HepG2 (cell line): ENCODE measurements around the gene ZMYND8. TPM values are rescaled to one million over a fixed set of nuclear protein-coding genes. Genes with fewer than 3 reads are reported as not detected.

Experiments used
- CREM ChIP-seq, 2 experiments: sonication (generic) in 1 of 2; formaldehyde crosslinking in 1 of 2; IDR thresholded peaks; 2 replicates each; pipeline versions ENCODE4 v1.4.0 to v1.6.1; 2016 to 2020; ENCODE audit warnings: antibody characterized with exemption in 1 of 2, mild to moderate bottlenecking in 1 of 2, missing genetic modification reagents in 1 of 2
- ELF3 ChIP-seq: IDR thresholded peaks from 2 replicates; pipeline ENCODE4 v1.6.1; 2016; ENCODE audit warnings: missing genetic modification reagents, missing compliant biosample characterization
- SALL2 ChIP-seq: sonication (generic); formaldehyde crosslinking; IDR thresholded peaks from 2 replicates; pipeline ENCODE4 v1.8.1; 2023; ENCODE audit warnings: mild to moderate bottlenecking, missing genetic modification reagents, inconsistent platforms
- ZHX1 ChIP-seq: sonication (generic); formaldehyde crosslinking; IDR thresholded peaks from 2 replicates; pipeline ENCODE4 v1.8.1; 2022; ENCODE audit warnings: low read depth, mild to moderate bottlenecking, missing genetic modification reagents
- ZNF251 ChIP-seq: sonication (generic); formaldehyde crosslinking; IDR thresholded peaks from 2 replicates; pipeline ENCODE4 v1.9.0; 2021; ENCODE audit warnings: mild to moderate bottlenecking, missing genetic modification reagents
- ZNF484 ChIP-seq: sonication (generic); formaldehyde crosslinking; IDR thresholded peaks from 2 replicates; pipeline ENCODE4 v1.5.1; 2020; ENCODE audit warnings: mild to moderate bottlenecking, low read depth, missing genetic modification reagents, borderline replicate concordance
- ZNF646 ChIP-seq: sonication (generic); formaldehyde crosslinking; IDR thresholded peaks from 2 replicates; pipeline ENCODE4 v1.9.0; 2021; ENCODE audit warnings: mild to moderate bottlenecking, missing genetic modification reagents
- ZSCAN30 ChIP-seq: sonication (generic); formaldehyde crosslinking; IDR thresholded peaks from 2 replicates; pipeline ENCODE4 v1.5.0; 2020; ENCODE audit warnings: mild to moderate bottlenecking, missing genetic modification reagents
- polyA plus RNA-seq, 8 experiments: library from polyadenylated mRNA; depleted of rRNA in 3 of 8; stranded (reverse) in 7 of 8; unstranded in 1 of 8; fragments of >200 nt; fragmentation: Illumina TruSeq in 4 of 8; extraction: Trizol in 4 of 8; gene quantifications; 2 replicates each; pipeline versions ENCODE4 v1.2.1 to v1.2.3, GENCODE V29; 2011 to 2016; ENCODE audit warnings: low read depth in 4 of 8, missing spikeins in 1 of 8, mixed read lengths in 1 of 8; ENCODE audit not compliant: insufficient read depth in 1 of 8
- total RNA-seq, 5 experiments: library from RNA; depleted of rRNA; stranded (reverse); fragments of >200 nt; fragmentation: Illumina TruSeq; extraction: Trizol; gene quantifications; 2 replicates each; pipeline ENCODE4 v1.2.3, GENCODE V29; 2016; ENCODE audit warnings: low read depth in 1 of 5
- TF ChIP-seq, protein P1 (sequence below): fragments of 450-650 bp; IDR thresholded peaks from 2 replicates; pipeline ENCODE4 v1.6.1; 2017
- TF ChIP-seq, protein P2 (sequence below): sonication (generic); formaldehyde crosslinking; conservative IDR thresholded peaks from 2 replicates; pipeline ENCODE4 v1.8.0; 2022; ENCODE audit warnings: mild to moderate bottlenecking, moderate library complexity, missing genetic modification reagents
- TF ChIP-seq, protein P3 (sequence below): IDR thresholded peaks from 2 replicates; pipeline ENCODE4 v1.6.1; 2018; ENCODE audit warnings: missing genetic modification reagents
- TF ChIP-seq, protein P4 (sequence below): sonication (generic); formaldehyde crosslinking; IDR thresholded peaks from 2 replicates; pipeline ENCODE4 v1.8.0; 2022; ENCODE audit warnings: missing genetic modification reagents, low read depth, mild to moderate bottlenecking, borderline replicate concordance

ZMYND8 gene
- total and polyA plus RNA-seq, 2 of the 13 experiments (the other 11 are each of a cell fraction or from before 2014, with no cell fraction given) = 53.9 to 84.7 TPM

DNA sequence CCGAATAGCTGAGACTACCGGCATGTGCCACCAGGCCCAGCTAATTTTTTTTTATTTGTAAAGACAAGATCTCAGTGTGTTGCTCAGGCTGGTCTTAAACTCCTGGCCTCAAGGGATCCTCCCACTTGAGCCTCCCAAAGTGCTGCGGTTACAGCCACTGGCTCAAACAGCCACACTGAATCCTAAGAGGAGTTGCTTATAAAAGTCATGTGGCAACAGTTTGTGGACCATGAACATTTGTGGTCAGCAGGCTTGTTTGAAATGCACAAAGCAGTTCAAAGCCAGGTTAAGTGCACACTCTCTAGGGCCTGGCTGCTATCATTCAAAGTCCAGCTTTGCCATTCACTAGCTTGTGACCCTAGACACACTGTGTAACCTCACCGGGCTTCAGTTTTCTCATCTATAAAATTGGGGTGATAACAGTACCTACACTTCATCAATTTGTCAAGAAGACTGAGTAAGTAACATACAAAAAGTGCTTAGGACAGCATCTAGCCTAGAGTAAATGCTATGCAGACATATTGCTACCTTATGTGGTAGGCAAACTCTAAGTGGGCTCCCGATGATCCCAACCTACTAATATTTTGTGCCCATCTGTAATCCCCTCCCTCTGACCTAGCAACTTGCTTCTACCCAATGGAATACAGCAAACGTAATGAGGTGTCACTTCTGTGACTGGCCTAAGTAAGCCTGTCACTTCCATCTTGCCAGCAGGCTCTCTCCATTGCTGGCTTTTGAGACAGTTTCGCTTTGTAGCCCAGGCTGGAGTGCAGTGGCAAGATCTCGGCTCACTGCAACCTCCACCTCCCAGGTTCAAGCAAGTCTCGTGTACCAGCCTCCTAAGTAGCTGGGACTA lies 122.9 kb downstream of the ZMYND8 start (continued):
- peak; percentile 93; the same call in 1 of the 2 replicates for TF ChIP-seq ZNF646 (CRISPR knock-in tag)
- TF ChIP-seq CREM (IDR thresholded peaks at IDR 0.05) = peak; percentile 87
- no peak for TF ChIP-seq CREM (CRISPR knock-in tag; IDR thresholded peaks at IDR 0.05)
- peak; percentile 69 for TF ChIP-seq ELF3 (CRISPR knock-in tag)
- TF ChIP-seq, protein P1, sequence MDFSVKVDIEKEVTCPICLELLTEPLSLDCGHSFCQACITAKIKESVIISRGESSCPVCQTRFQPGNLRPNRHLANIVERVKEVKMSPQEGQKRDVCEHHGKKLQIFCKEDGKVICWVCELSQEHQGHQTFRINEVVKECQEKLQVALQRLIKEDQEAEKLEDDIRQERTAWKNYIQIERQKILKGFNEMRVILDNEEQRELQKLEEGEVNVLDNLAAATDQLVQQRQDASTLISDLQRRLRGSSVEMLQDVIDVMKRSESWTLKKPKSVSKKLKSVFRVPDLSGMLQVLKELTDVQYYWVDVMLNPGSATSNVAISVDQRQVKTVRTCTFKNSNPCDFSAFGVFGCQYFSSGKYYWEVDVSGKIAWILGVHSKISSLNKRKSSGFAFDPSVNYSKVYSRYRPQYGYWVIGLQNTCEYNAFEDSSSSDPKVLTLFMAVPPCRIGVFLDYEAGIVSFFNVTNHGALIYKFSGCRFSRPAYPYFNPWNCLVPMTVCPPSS = no peak
- TF ChIP-seq ZNF251 (CRISPR knock-in tag) = no peak
- TF ChIP-seq, protein P2, sequence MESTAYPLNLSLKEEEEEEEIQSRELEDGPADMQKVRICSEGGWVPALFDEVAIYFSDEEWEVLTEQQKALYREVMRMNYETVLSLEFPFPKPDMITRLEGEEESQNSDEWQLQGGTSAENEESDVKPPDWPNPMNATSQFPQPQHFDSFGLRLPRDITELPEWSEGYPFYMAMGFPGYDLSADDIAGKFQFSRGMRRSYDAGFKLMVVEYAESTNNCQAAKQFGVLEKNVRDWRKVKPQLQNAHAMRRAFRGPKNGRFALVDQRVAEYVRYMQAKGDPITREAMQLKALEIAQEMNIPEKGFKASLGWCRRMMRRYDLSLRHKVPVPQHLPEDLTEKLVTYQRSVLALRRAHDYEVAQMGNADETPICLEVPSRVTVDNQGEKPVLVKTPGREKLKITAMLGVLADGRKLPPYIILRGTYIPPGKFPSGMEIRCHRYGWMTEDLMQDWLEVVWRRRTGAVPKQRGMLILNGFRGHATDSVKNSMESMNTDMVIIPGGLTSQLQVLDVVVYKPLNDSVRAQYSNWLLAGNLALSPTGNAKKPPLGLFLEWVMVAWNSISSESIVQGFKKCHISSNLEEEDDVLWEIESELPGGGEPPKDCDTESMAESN (CRISPR knock-in tag) = 0 out of 2 replicates have a peak, but pooled peaks have one; percentile 25
- no peak for TF ChIP-seq ZSCAN30
- TF ChIP-seq, protein P3, sequence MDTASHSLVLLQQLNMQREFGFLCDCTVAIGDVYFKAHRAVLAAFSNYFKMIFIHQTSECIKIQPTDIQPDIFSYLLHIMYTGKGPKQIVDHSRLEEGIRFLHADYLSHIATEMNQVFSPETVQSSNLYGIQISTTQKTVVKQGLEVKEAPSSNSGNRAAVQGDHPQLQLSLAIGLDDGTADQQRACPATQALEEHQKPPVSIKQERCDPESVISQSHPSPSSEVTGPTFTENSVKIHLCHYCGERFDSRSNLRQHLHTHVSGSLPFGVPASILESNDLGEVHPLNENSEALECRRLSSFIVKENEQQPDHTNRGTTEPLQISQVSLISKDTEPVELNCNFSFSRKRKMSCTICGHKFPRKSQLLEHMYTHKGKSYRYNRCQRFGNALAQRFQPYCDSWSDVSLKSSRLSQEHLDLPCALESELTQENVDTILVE = peak; percentile 77; the same call in 1 of the 2 replicates
- TF ChIP-seq, protein P4, sequence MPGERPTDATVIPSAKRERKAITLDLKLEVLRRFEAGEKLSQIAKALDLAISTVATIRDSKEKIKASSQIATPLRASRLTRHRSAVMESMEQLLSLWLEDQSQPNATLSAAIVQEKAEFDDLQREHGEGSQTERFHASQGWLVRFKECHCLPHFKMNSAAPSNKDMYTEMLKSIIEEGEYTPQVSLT (CRISPR knock-in tag) = no peak
- no peak for TF ChIP-seq ZNF484 (CRISPR knock-in tag)
- TF ChIP-seq ZHX1 (CRISPR knock-in tag) = peak; percentile 85
- TF ChIP-seq SALL2 (CRISPR knock-in tag) = no peak
